ENCODE results near the gene HSFX2. TPM values are rescaled to one million over a fixed set of nuclear protein-coding genes. Genes with fewer than 3 reads are reported as not detected.

The HSFX2 gene
- total RNA-seq, 2 experiments from 2014 or later = 0.23 to 0.53 TPM

Other genes with a start within 250 kb of the HSFX2 start
- gene IDS, start 90.0 kb downstream of the HSFX2 start, total RNA-seq = 100 to 1,000 TPM in 1 of 2 experiments, 10 to 100 TPM in 1; 99.6 to 106 TPM
- gene EOLA1, start 54.3 kb downstream of the HSFX2 start, total RNA-seq = 10 to 100 TPM; 45.2 to 50.6 TPM
- under 1 TPM in 1 of 2 experiments, not detected in 1; 0.29 TPM for gene HSFX3, start 45.4 kb downstream of the HSFX2 start, total RNA-seq
- gene MAGEA9B, start 7.9 kb downstream of the HSFX2 start, total RNA-seq = not detected
- 10 to 100 TPM; 20.4 to 32.2 TPM for gene TMEM185A, start 36.5 kb upstream of the HSFX2 start, total RNA-seq
- gene MAGEA11, start 116.7 kb upstream of the HSFX2 start, total RNA-seq = not detected
- under 1 TPM; 0.61 to 0.80 TPM for gene HSFX1, start 178.8 kb upstream of the HSFX2 start, total RNA-seq
- not detected for gene MAGEA9, start 186.6 kb upstream of the HSFX2 start, total RNA-seq

Measured in activated CD8-positive, alpha-beta memory T cell treated with anti-CD3 and anti-CD28 coated beads, Interleukin-2, amount 10 ng/mL, durations not matched to agents 7 days and 5 days (primary cell).